ENCODE measurements around the gene CGB2. TPM values are rescaled to one million over a fixed set of nuclear protein-coding genes. Genes with fewer than 3 reads are reported as not detected.

Gene CGB2
- total RNA-seq = not detected in 2 replicates

GRCh38 chr19:49031642-49032301 lies at the start of gene CGB2:
Gene CGB2, plus strand, starts transcription at chr19:49031890. Its CDS starts 206 bp downstream, at chr19:49032096.

DNA sequence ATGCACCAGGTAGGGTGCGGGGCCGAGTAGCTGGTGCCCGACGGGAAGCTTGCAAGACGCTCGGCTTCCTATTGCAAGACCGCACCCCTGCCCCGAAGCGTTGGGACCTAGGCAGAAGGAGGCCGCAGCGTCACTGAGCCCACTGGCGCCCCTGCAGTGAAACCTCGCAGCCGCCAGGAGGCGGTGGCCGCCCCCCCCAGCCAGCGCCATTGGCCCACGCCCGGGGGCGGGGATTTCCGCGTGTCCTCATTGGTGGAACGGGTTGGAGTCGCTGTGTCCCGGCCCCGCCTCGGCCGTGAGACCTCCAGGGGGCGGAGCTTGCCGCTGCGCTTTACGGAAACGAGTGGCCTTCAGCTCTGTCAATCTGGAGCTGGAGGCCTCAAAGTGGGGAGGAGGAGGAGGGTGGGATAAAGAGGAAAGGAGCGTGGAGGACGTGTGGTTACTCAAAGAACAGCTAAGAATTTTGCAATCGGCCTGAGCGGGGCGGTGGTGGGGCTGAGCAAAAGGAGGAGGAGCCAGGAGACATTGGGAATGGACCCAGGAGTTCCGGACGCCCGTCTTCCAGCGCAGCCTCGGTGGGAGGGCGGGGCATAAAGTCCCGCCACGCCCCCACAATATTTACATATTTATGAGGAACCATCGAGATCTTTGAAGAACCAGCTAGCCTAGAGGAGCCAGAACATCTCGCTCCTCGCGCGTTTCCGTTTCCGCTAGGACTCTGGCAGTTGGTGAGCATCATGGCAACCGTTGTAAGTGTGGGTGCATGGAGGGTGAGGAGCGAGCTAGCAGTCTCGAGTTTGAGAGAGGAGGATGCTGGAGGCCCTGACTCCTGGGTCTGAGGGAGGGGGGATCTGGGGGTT lies 38.3 kb upstream of the CGB2 start, which contains the start of the genes GYS1 and RUVBL2:
Gene GYS1 (minus strand): TSS at position 135 of the 860 bp plus-strand sequence. CDS start 197 bp downstream, outside the sequence.
Gene RUVBL2 (plus strand): TSS at position 713 of the 860 bp plus-strand sequence. CDS start 25 bp downstream, at position 738.

DNA sequence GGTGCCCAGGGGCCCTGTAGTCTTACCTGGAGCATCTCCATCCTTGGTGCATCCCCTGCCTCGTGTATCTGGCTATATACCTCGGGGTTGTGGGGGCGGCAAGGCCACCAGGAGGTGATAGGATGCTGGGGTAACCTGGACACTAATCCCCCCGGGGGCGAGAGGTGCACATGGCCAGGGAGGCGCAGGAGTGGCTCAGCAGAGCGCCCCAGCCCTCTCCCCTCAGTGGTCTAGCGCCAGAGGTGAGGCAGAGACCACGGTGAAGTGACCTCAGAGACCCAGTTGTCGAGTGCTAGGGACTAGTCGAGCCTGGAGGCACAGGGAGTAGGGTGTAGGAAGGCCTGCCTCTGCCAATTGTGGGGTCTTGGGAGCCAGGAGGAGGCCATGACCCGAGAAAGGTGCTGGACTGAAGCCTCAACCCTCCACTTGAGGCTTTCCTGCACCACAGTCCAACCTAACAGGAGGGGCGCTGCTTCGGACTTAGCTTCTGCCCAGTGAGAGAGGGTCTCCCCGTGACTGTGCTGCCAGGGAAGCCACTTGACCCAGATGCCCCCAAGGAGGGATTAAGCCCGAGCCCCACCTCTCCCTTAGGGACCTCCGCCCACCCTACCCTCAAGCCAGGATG lies 14.5 kb upstream of the CGB2 start, which contains the start of gene LHB:
Gene LHB (minus strand): TSS at position 51 of the 625 bp plus-strand sequence. CDS start 10 bp downstream, at position 41.

DNA sequence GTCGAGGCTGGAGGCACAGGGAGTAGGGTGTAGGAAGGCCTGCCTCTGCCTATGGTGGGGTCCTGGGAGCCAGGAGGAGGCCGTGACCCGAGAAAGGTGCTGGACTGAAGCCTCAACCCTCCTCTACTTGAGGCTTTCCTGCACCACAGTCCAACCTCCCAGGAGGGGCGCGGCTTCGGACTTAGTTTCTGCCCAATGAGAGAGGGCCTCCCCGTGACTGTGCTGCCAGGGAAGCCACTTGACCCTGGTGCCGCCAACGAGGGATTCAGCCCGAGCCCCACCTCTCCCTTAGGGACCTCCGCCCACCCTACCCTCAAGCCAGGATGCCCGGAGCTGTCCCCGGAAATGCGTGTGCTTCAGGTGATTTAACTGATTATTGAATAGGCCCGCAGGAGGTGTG lies 7.5 kb upstream of the CGB2 start, which contains the start of gene CGB3:
Gene CGB3 (minus strand): TSS at position 101 of the 400 bp plus-strand sequence. CDS start 362 bp downstream, outside the sequence.

DNA sequence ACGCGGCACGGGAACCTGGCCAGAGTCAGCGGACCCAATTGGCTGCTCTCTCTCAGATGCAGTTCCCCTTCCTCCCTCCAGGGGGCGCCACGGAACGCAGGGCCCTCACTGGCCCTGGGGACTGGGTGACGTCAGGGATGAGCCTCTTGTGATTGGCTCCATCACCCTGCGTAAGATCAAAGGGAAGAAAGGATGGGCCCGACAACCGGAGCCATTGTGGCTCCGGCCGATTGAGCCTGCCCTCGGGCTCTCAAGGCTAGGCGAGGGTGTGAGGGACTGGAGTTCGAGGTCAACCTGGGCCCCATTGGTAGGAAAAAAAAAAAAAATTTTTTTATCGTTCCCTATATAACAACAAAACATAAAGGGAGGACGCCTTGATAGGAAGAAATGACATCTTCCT lies 5.1 kb downstream of the CGB2 start, which contains the start of gene CGB1:
Gene CGB1 (minus strand): TSS at position 81 of the 400 bp plus-strand sequence. CDS start 184 bp downstream, outside the sequence.

DNA sequence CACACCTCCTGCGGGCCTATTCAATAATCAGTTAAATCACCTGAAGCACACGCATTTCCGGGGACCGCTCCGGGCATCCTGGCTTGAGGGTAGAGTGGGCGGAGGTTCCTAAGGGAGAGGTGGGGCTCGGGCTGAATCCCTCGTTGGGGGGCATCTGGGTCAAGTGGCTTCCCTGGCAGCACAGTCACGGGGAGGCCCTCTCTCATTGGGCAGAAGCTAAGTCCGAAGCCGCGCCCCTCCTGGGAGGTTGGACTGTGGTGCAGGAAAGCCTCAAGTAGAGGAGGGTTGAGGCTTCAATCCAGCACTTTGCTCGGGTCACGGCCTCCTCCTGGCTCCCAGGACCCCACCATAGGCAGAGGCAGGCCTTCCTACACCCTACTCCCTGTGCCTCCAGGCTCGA lies 11.9 kb downstream of the CGB2 start, which contains the start of gene CGB5:
Gene CGB5 (plus strand): TSS at position 301 of the 400 bp plus-strand sequence. CDS start 362 bp downstream, outside the sequence.

DNA sequence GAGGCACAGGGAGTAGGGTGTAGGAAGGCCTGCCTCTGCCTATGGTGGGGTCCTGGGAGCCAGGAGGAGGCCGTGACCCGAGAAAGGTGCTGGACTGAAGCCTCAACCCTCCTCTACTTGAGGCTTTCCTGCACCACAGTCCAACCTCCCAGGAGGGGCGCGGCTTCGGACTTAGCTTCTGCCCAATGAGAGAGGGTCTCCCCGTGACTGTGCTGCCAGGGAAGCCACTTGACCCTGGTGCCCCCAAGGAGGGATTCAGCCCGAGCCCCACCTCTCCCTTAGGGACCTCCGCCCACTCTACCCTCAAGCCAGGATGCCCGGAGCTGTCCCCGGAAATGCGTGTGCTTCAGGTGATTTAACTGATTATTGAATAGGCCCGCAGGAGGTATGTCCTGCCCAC lies 17.3 kb downstream of the CGB2 start, which contains the start of gene CGB8:
Gene CGB8 (minus strand): TSS at position 101 of the 400 bp plus-strand sequence. CDS start 372 bp downstream, outside the sequence.

DNA sequence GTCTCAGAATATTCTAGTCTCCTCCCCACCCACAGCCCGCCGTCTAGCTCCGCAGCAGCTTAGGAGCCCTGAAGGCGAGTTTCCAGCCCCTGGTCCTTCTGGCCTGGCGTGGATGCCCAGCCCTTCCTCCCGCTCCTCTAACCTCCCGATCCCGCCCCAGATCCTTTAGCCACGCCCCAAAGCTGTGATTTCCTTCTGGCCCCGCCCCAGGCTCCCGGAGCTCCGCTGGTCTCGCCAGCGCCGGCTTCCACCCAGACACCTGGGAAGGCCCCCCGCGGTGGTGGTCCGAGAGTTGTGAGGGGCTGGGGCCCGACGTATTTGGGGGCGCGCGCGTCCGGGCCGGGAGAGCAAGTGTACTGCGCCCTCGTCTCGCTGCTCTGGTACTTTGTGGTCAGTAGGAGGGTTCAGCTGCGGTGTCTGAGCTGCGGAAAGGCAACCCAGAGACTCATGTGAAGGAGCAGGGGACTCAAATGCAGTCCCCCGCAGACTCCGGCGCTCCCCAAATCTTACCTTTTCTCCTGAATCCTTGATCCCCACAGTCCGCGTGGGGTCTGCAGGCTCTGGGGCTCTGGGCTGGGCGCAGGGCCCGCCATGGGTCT lies 26.0 kb downstream of the CGB2 start, which contains the start of gene CGB7:
Gene CGB7 (minus strand): TSS at position 114 of the 599 bp plus-strand sequence. CDS start 2,374 bp downstream, outside the sequence.

DNA sequence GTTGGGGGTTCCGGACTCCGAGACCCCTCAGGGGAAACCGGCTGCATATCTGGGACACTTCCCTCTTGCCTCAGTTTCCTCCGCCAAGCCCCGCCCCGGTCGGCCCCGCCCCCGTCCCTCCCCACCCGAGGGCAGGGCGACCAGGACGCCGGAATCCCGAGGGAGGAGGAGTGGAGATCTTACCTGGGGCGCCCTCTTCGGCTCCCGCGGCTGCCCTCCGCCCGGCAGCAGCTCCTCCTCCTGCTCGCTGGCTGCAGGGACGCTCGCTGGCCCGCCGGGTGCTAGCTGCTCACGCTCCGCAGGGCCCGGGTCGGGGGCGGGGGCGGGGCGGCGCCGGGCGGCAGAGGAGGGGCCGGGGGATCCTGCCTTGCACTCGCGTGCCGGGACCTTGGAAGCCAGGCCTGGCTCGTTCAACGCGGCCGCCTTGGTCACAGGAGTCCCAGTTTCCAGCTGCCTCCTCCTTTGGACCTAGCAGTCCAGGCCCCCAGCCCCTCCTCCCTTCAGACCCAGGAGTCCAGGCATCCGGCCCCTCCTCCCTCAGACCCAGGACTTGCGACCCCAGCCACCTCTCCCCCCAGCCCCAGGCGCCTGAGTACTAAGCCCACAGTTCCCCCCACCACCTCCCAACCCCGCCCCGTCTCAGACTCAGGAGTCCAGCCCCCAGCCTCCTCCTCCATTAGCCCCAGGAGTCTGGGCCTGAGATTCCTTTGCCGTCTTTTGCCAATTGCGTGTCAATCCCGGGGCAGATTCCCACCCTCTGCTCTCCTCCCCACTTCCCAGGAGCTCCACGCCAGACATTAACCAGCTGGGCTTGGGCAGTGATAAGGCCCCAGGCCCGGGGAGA lies 33.3 kb downstream of the CGB2 start, which contains the start of gene NTF4:
Gene NTF4 (minus strand): TSS at position 51 of the 844 bp plus-strand sequence. CDS start 2,821 bp downstream, outside the sequence.

Other genes with a start within 250 kb of the CGB2 start
- 33.0 and 35.3 TPM in 2 replicates for gene BCAT2, start 220.9 kb upstream of the CGB2 start, total RNA-seq
- gene HSD17B14, start 195.4 kb upstream of the CGB2 start, total RNA-seq = 2.2 and 2.8 TPM in 2 replicates
- gene PLEKHA4, start 163.3 kb upstream of the CGB2 start, total RNA-seq = 21.3 and 22.6 TPM in 2 replicates
- 53.2 and 70.7 TPM in 2 replicates for gene PPP1R15A, start 159.5 kb upstream of the CGB2 start, total RNA-seq
- gene TULP2, start 133.1 kb upstream of the CGB2 start, total RNA-seq = 0.23 TPM in 1 of 2 replicates, not detected in the other
- gene NUCB1, start 131.6 kb upstream of the CGB2 start, total RNA-seq = 522 and 547 TPM in 2 replicates
- gene DHDH, start 98.2 kb upstream of the CGB2 start, total RNA-seq = 0.17 TPM in 1 of 2 replicates, not detected in the other
- 79.2 and 117 TPM in 2 replicates for gene BAX, start 77.0 kb upstream of the CGB2 start, total RNA-seq
- gene FTL, start 66.6 kb upstream of the CGB2 start, total RNA-seq = 4,527 and 7,180 TPM in 2 replicates
- 108 and 117 TPM in 2 replicates for gene GYS1, start 38.6 kb upstream of the CGB2 start, total RNA-seq
- gene RUVBL2, start 38.0 kb upstream of the CGB2 start, total RNA-seq = 156 and 174 TPM in 2 replicates
- not detected in 2 replicates for gene LHB, start 14.8 kb upstream of the CGB2 start, total RNA-seq
- gene CGB3, start 7.6 kb upstream of the CGB2 start, total RNA-seq = not detected in 2 replicates
- gene CGB1, start 5.0 kb downstream of the CGB2 start, total RNA-seq = not detected in 2 replicates
- gene CGB5, start 12.0 kb downstream of the CGB2 start, total RNA-seq = not detected in 2 replicates
- not detected in 2 replicates for gene CGB8, start 17.2 kb downstream of the CGB2 start, total RNA-seq
- under 0.01 and 0.17 TPM in 2 replicates for gene CGB7, start 25.9 kb downstream of the CGB2 start, total RNA-seq
- gene NTF4, start 32.9 kb downstream of the CGB2 start, total RNA-seq = not detected in 2 replicates
- gene KCNA7, start 40.8 kb downstream of the CGB2 start, total RNA-seq = not detected in 2 replicates
- gene SNRNP70, start 53.6 kb downstream of the CGB2 start, total RNA-seq = 159 and 170 TPM in 2 replicates
- gene LIN7B, start 82.5 kb downstream of the CGB2 start, total RNA-seq = 7.5 and 12.6 TPM in 2 replicates
- gene C19orf73, start 87.3 kb downstream of the CGB2 start, total RNA-seq = 0.26 and 0.36 TPM in 2 replicates
- gene PPFIA3, start 87.7 kb downstream of the CGB2 start, total RNA-seq = 2.6 and 2.7 TPM in 2 replicates
- 0.53 and 0.65 TPM in 2 replicates for gene HRC, start 123.5 kb downstream of the CGB2 start, total RNA-seq
- 27.5 and 30.3 TPM in 2 replicates for gene TRPM4, start 125.9 kb downstream of the CGB2 start, total RNA-seq

Data from smooth muscle cell of the pulmonary artery (primary cell).